NCI-H2081 treated with DMSO at 0.1 percent for 48 hours (cell line): ENCODE data around the gene GSTO1.

ENCODE experiments used
- DNase-seq: peaks from one replicate; lab custom pipeline; 2025; lab: John Stamatoyannopoulos, UW

The GSTO1 gene

DNA sequence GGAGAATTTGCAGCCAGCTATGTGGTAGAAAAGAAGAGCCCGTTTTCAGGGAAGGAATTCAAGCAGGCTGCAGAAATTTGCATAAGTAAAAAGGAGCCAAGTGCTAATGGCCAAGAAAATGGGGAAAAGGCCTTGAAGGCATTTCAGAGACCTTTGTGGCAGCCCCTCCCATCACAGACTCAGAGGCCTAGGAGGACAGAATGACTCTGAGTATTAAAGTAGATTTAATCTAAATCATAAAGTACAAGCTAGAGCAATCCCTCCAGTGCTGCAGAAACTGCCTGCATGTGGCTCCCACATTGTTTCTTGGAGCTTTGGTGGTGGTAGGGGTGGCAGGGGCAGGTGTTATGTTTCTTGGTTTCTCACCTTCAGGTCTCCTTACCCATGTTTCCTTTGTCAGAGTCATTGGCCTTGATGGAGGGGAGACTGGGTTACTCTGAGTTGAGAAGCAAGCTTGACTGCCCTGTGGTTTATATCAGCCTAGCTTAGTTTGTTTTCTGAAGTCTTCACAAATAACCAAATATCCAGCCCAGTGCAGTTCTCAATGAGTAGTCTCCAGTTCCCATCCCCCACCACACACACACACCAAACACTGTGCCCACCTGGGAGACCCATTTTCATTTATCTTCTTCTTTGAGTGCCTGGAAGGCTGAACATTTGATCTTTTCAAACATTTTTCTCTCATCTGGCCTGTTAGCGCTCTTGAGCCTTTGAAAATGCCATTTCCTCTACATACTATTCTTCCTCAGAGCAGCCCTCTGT is 49.1 kb downstream of the GSTO1 start:
- no peak for DNase-seq

- no peak for DNase-seq
These were observed 49.7 kb downstream of the GSTO1 start for GRCh38 chr10:104304356-104304745.

- no peak for DNase-seq
These were observed 50.2 kb downstream of the GSTO1 start for GRCh38 chr10:104304927-104305326.

DNA sequence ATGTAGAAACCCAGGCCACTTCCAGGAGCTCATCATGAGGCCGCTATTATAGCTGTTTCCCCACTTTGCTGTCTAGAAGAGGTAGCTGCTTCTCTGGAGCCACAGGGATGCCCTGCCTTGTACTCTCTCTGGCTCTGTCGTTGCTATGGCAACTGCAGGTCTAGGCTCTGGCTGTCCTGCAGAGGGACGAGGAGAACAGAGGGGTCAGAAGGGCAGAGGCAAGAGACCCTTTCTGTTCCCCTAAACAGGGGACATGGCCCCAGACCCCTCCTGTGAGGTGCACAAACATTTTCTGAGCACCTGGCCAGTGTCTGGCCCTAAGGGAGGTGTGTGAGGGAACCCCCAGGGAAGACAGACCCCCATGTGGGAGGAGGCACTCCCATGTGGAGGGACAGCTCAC is 52.2 kb downstream of the GSTO1 start:
- no peak for DNase-seq

DNA sequence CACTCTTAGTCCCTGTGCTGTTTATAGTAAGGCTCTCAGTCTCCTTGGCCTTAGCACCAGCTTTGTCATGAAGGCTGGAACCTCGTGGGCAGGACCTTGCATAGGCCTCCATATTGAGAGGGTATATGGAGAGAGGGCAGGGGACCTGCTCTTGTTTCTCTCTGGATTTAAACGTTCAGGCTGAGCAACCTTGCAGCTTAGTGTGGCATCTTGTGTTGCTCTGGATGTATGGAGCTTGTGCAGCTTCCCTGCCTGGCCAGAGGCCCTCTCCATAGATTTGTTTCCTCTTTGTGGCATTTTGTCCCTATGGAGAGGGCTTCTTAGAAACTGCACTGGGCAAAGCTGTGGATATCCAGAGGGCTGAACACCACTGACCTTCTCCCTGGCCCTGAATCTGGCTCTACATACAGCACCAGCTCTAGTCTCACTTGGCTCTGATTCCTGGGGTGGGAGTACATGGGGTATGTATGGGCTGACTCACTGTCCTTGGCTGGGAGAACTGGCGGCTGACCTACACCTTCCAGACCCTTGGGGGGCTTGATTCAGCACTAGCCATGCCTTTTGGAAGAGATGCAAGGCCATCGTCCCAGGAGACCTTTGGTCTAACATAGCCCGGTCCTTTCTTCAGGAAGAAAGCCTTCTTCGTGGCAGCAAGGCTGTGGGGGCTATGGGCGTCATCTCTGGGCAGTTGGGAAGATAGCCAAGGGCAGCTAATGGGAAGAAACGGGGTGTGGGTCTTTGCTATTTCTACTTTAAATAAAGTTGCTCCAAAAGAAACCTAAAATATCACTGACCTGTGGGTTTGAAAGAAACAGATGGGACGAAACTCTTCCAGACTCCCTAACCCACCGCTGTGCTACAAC is 53.1 kb downstream of the GSTO1 start:
- no peak for DNase-seq

DNA sequence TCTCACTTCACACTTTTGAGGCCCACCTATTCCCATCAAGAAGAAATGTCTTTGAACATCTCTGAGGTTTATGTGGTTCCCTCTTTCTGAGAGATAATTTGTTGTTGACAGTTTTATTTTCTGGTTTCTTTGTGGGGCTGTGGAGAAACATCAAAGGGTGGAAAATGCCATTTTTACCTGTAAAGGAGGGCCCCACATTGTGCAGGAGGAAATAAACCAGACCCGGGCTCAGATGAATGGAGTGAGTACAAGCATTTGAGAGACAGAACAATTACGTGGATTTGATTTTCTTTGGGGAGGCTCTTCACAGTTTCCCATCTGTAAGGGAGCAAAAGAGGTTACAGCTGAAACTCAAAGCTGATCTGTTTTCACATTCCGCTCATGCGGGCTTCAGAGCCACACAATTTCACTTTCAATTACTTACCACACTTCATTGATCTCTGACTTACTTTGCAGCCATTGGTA is 53.8 kb downstream of the GSTO1 start:
- no peak for DNase-seq

DNA sequence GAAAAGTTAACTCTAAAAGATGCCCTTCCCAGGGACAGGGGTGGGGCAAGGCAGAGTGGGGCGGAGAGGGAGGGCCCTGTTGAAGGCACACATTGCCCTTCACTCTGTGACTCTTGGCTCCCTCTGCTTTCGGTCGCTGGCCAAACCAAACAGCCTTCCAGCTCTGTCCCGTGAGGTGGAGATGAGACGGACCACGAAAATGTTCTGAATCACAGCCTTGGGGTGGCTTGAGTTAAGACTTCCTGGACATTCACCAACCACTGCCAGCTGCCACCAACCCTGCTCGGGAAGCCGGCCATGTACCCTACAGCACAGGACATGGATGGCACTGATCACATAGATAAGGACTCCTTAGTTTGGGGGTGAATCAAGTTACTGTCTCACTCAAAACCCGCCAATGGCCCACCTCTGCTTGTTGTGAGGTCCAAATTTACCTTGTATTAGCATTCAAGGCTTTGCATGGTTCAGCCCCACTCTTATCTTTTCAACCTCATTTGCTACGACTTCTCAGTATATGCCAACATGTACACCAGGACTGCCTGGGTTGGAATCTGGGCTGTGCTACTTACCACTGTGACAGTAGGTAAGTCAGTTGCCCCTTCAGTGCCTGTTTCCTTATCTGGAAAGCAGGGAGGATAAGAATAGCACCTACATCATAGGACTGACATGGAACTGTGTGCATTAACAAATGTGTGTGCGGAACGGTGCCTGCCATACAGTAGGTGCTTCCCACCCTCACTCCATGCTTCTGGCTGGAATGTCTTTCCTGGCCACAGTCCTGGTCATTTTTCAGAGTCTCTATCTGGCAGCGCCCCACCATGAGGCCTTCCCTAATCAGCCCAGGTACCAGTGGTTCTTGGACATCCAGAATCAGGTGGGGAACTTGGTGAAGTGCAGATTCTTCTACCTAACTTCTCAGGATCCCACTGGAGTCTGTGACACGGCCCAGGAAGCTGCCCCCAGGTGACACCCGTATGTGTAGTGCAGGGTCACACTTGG is 55.6 kb downstream of the GSTO1 start:
- no peak for DNase-seq

DNA sequence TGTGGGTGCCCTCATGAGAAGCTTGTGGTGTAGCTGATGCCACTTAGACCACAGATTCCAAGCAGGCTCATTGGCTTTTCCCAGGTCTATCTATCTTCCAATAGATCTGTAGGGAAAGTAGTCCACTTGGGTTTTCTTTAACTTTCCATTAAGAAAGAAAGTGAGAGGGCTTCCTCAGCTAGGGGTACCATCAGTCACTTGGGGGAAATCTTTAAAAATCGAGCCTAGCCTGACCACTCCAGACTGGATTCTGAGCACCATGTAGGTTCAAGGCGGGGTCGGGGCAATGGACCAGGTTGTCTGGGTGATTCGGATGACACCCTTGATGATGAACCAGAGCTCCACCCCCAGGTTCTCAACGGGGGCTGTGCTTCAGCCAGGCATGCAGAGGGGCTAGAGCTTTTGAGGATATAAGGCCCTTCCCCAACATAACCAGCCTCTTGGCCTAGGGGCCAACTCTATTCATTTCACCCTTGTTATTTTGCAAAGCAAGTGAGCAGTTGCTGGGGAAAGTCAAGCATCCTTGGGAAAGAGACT is 56.6 kb downstream of the GSTO1 start:
- DNase-seq = no peak

GRCh38 chr10:104314591-104315485 is 60.1 kb downstream of the GSTO1 start:
- no peak for DNase-seq

- no peak for DNase-seq
These were observed 60.8 kb downstream of the GSTO1 start for GRCh38 chr10:104315486-104315921.

GRCh38 chr10:104316321-104317099 is 61.8 kb downstream of the GSTO1 start:
- no peak for DNase-seq
